Uterus (tissue), 4 donors: ENCODE results near the gene SLC9A6. TPM values are rescaled to one million over a fixed set of nuclear protein-coding genes. Genes with fewer than 3 reads are reported as not detected.

Experiments used
- DNase-seq, 2 donors: peaks; one replicate each; pipeline ENCODE4 v3.0.0-alpha.2; 2019 to 2020
- H3K27ac ChIP-seq, 2 donors: fragments of 200-600 bp; sonication (generic); 1 replicate in 1 of 2; 2 replicates in 1 of 2; pipeline ENCODE4 v1.5.1; 2016 to 2018
- H3K27me3 ChIP-seq, 2 donors: fragments of 200-600 bp; sonication (generic); one replicate each; pipeline ENCODE4 v1.5.1; 2018 to 2019; ENCODE audit warnings: control low read depth in 1 of 2
- H3K36me3 ChIP-seq, 2 donors: fragments of 200-600 bp; sonication (generic); one replicate each; pipeline ENCODE4 v1.5.1; 2019; ENCODE audit warnings: control low read depth in 1 of 2
- H3K4me1 ChIP-seq, 2 donors: fragments of 200-600 bp; sonication (generic); one replicate each; pipeline ENCODE4 v1.5.1; 2018 to 2019; ENCODE audit warnings: control low read depth in 1 of 2
- H3K4me3 ChIP-seq, 2 donors: fragments of 200-600 bp; sonication (generic); 1 replicate in 1 of 2; 2 replicates in 1 of 2; pipeline ENCODE4 v1.5.1; 2018 to 2019; ENCODE audit warnings: mild to moderate bottlenecking in 1 of 2
- H3K9me3 ChIP-seq, 2 donors: fragments of 200-600 bp; sonication (generic); one replicate each; pipeline ENCODE4 v1.5.1; 2019; ENCODE audit warnings: control low read depth in 1 of 2
- CTCF ChIP-seq, 4 experiments: fragments of 200-600 bp in 2 of 4; fragments of 450-650 bp in 2 of 4; sonication (generic) in 2 of 4; IDR thresholded peaks; one replicate each; pipeline ENCODE4 v1.5.1; 2016 to 2019; ENCODE audit warnings: antibody characterized with exemption in 4 of 4, mild to moderate bottlenecking in 2 of 4, moderate library complexity in 1 of 4
- POLR2A ChIP-seq, 2 donors: fragments of 450-650 bp; IDR thresholded peaks; one replicate each; pipeline ENCODE4 v1.6.1; 2016; ENCODE audit warnings: antibody characterized with exemption in 2 of 2, mild to moderate bottlenecking in 1 of 2, moderate library complexity in 1 of 2
- intact Hi-C: fragments of 100-400 bp; cut with DNase I; formaldehyde crosslinking; loops from one replicate; pipeline ENCODE4 v1.15.1; 2023; ENCODE audit warnings: low total_unique reads
- total RNA-seq, 4 donors: library from RNA; depleted of rRNA in 3 of 4; stranded (reverse); fragments of >200 nt in 3 of 4; gene quantifications; one replicate each; pipeline versions ENCODE4 v1.1.0 to v1.2.4, GENCODE V29; 2014 to 2023
- donor health status: DM: yes; HTN: yes; CAD: no.

SLC9A6 gene
- total RNA-seq, 4 donors from 2014 or later = 7.9 to 33.5 (median 13.7) TPM

GRCh38 chrX:136064661-136065043 lies 79.4 kb downstream of the SLC9A6 start:
- no peaks in the 10 kb centered on the region for H3K36me3 ChIP-seq
- H3K27me3 ChIP-seq = no peaks in the 10 kb centered on the region
- H3K27ac ChIP-seq = peak overlapping the region; percentile 72 to 82
- no peaks in the 10 kb centered on the region for H3K4me1 ChIP-seq
- H3K4me3 ChIP-seq = no peak overlapping the region
- H3K9me3 ChIP-seq = no peaks in the 10 kb centered on the region
- DNase-seq = no peak
- intact Hi-C loops = no loop called here
- TF ChIP-seq CTCF (IDR thresholded peaks at IDR 0.05) (no peak), POLR2A (IDR thresholded peaks at IDR 0.05) (no peak)

DNA sequence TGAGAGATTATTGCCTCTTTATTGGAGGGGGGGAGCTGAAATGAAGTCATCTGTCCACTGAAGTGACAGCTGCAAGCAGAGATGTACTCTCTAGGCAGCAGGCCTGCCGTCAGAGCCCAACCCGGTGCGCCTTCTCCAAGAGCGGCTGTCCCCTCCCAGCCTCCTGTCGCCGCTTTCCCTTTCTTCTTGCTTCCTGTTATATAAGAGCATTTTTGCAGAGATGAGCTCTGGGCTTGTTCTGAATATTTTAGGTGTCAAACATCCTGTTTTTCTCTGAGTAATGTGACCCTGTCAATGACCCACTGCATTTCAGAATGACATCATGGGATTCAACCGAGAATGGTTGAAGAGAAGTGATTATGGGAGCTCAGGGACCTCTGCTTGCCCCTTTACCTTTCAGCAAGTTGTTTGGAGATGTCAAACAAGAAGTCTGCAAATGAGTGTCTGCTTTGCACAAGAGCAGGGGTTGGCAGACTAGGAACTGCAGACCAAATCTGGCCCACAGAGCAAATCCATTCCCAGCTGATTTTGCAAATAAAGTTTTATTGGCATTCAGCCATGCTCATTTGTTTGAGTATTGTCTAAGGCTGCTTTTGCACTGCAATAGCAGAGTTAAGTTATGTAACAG lies 79.9 kb downstream of the SLC9A6 start:
- H3K4me3 ChIP-seq = no peak overlapping the region
- peak overlapping the region; percentile 72 to 82 for H3K27ac ChIP-seq
- intact Hi-C loops = no loop called here
- no peaks in the 10 kb centered on the region for H3K4me1 ChIP-seq
- H3K36me3 ChIP-seq = no peaks in the 10 kb centered on the region
- TF ChIP-seq POLR2A (IDR thresholded peaks at IDR 0.05) = no peak
- peak; percentile 32 to 39 for DNase-seq
- H3K9me3 ChIP-seq = no peaks in the 10 kb centered on the region
- H3K27me3 ChIP-seq = no peaks in the 10 kb centered on the region

GRCh38 chrX:136067097-136067496 lies 81.9 kb downstream of the SLC9A6 start:
- no peaks in the 10 kb centered on the region for H3K4me1 ChIP-seq
- H3K9me3 ChIP-seq = no peaks in the 10 kb centered on the region
- peak in 1 of 2 donors; percentile 49 for DNase-seq
- intact Hi-C loops = no loop called here
- TF ChIP-seq POLR2A (IDR thresholded peaks at IDR 0.05) = no peak
- no peak for TF ChIP-seq CTCF (IDR thresholded peaks at IDR 0.05)
- no peaks in the 10 kb centered on the region for H3K36me3 ChIP-seq
- no peaks in the 10 kb centered on the region for H3K27me3 ChIP-seq
- peak overlapping the region; percentile 71 to 82 for H3K27ac ChIP-seq
- H3K4me3 ChIP-seq = no peak overlapping the region

- peak in 1 of 2 donors; percentile 35 for DNase-seq
- Histone ChIP-seq H3K27me3 (no peaks in the 10 kb centered on the region), H3K36me3 (no peaks in the 10 kb centered on the region), H3K4me1 (no peaks in the 10 kb centered on the region), H3K9me3 (no peaks in the 10 kb centered on the region), H3K27ac (peak overlapping the region; percentile 71 to 82), H3K4me3 (no peak overlapping the region)
- no peak for TF ChIP-seq POLR2A (IDR thresholded peaks at IDR 0.05)
- no peak for TF ChIP-seq CTCF (IDR thresholded peaks at IDR 0.05)
- intact Hi-C loops = no loop called here
Measured at GRCh38 chrX:136067966-136068365, 82.7 kb downstream of the SLC9A6 start.

DNA sequence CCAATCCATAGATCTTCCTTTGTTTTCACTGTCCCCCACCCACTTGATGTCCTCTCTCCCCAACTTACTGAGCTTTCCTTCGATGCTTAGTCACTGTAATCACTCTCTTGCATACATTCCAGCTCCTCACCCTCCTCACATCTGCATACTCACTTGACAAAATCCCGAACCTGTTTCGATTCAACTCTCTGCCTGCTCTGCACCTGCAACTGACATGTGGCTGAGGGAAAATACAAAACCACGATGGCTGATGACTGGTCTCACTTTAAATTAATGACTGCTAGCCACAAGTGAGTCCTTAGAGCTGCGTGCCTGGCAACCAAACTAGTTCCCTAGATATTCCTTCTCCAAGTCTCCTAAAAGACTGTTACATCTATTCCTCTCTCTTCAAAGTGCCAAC lies 91.7 kb downstream of the SLC9A6 start:
- no peak for DNase-seq
- Histone ChIP-seq H3K27me3 (no peaks in the 10 kb centered on the region), H3K4me1 (no peaks in the 10 kb centered on the region), H3K27ac (no peak overlapping the region), H3K36me3 (no peaks in the 10 kb centered on the region), H3K9me3 (no peaks in the 10 kb centered on the region), H3K4me3 (no peak overlapping the region)
- intact Hi-C loops = no loop called here
- TF ChIP-seq POLR2A (IDR thresholded peaks at IDR 0.05) (no peak), CTCF (IDR thresholded peaks at IDR 0.05) (no peak)

GRCh38 chrX:136080766-136081165 lies 95.5 kb downstream of the SLC9A6 start:
- Histone ChIP-seq H3K36me3 (no peaks in the 10 kb centered on the region), H3K4me3 (no peak overlapping the region), H3K27me3 (no peaks in the 10 kb centered on the region), H3K9me3 (no peaks in the 10 kb centered on the region), H3K4me1 (no peaks in the 10 kb centered on the region), H3K27ac (no peak overlapping the region)
- DNase-seq = no peak
- intact Hi-C loops = no loop called here
- TF ChIP-seq POLR2A (IDR thresholded peaks at IDR 0.05) (no peak), CTCF (IDR thresholded peaks at IDR 0.05) (no peak)
